ENCODE measurements around the gene TSG101. TPM values are rescaled to one million over a fixed set of nuclear protein-coding genes. Genes with fewer than 3 reads are reported as not detected.

Gene TSG101
- total RNA-seq, 1 experiment from 2014 or later = 46.9 TPM

DNA sequence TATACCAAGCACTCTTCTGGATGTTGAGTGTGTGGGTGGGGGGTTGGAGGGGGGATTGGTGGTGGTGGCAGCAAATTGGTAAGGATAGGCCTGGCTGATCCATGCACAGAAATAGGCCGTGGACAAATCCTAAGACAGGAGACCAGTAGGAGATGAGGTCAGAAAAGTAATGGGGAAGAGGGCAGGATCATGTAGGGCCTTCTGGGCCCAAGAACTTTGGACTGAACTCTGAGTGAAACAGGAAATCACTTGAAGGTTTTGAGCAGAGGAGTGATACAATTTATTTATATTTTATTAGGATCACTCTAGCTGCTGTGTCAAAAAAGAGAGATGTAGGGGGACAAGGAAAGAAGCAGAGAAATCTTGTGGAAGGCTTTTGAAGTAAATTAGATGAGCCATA is 28.7 kb downstream of the TSG101 start:
- H3K4me3 ChIP-seq (ENCODE audit: low read length) = no peak overlapping the region
- intact Hi-C loops (cut with micrococcal nuclease) = loop anchor here (10.0 kb wide), 1 partner anchor 173 kb away; the partner anchor contains the start of genes GTF2H1 and HPS5
- H3K36me3 ChIP-seq (ENCODE audit: low read depth, low read length) = peaks cover 18% of the 10 kb centered on the region; the same call in 1 of the 2 replicates
- H3F3A ChIP-seq (ENCODE audit: low read length, unreplicated experiment) = peaks cover 2% of the 10 kb centered on the region
- POLR2A ChIA-PET (ENCODE audit: unreplicated experiment) = no interaction called here
- peaks cover 23% of the 10 kb centered on the region for H3K4me1 ChIP-seq (ENCODE audit: insufficient read depth, low read length)
- ATAC-seq = no peak
- H2AFZ ChIP-seq (ENCODE audit: low read length) = no peak overlapping the region
- no peak overlapping the region for H3K4me2 ChIP-seq (ENCODE audit: low read length)
- no peaks in the 10 kb centered on the region for H3K27me3 ChIP-seq (ENCODE audit: low read length)
- no peaks in the 10 kb centered on the region for H3K79me2 ChIP-seq (ENCODE audit: low read length)
- H3K9ac ChIP-seq (ENCODE audit: low read length) = no peak overlapping the region
- no peaks in the 10 kb centered on the region for H4K20me1 ChIP-seq (ENCODE audit: low read length)
- CTCF ChIA-PET = interaction anchor here (0.6 kb wide), 1 partner anchor 1302 kb away, joined by 3 read pairs; no protein-coding TSS in a partner anchor
- no peak for DNase-seq
- no peaks in the 10 kb centered on the region for H3K9me2 ChIP-seq (replicated peaks; ENCODE audit: low read length)
- H3K27ac ChIP-seq (ENCODE audit: low read length) = no peak overlapping the region
- no peaks in the 10 kb centered on the region for H3K9me3 ChIP-seq (ENCODE audit: low read length)
- TF ChIP-seq EZH2 (IDR thresholded peaks at IDR 0.05; ENCODE audit: low read length, unreplicated experiment) (no peak), EZH2phosphoT487 (IDR thresholded peaks at IDR 0.05; ENCODE audit: borderline replicate concordance, low read length) (no peak)
- TF ChIP-seq, protein P1, sequence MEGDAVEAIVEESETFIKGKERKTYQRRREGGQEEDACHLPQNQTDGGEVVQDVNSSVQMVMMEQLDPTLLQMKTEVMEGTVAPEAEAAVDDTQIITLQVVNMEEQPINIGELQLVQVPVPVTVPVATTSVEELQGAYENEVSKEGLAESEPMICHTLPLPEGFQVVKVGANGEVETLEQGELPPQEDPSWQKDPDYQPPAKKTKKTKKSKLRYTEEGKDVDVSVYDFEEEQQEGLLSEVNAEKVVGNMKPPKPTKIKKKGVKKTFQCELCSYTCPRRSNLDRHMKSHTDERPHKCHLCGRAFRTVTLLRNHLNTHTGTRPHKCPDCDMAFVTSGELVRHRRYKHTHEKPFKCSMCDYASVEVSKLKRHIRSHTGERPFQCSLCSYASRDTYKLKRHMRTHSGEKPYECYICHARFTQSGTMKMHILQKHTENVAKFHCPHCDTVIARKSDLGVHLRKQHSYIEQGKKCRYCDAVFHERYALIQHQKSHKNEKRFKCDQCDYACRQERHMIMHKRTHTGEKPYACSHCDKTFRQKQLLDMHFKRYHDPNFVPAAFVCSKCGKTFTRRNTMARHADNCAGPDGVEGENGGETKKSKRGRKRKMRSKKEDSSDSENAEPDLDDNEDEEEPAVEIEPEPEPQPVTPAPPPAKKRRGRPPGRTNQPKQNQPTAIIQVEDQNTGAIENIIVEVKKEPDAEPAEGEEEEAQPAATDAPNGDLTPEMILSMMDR (conservative IDR thresholded peaks at IDR 0.05; ENCODE audit: low read depth, low read length) = no peak
- no TSS peak for BruUV-seq (replicated peaks)

GRCh38 chr11:18495703-18496102 is 31.0 kb downstream of the TSG101 start:
- no TSS peak for BruUV-seq (replicated peaks)
- POLR2A ChIA-PET (ENCODE audit: unreplicated experiment) = no interaction called here
- no peaks in the 10 kb centered on the region; the same call in 1 of the 2 replicates for H3K36me3 ChIP-seq (ENCODE audit: low read depth, low read length)

GRCh38 chr11:18495271-18495670 is 31.5 kb downstream of the TSG101 start:
- H3K4me1 ChIP-seq (ENCODE audit: insufficient read depth, low read length) = peaks cover 50% of the 10 kb centered on the region
- ATAC-seq (no peak), DNase-seq (no peak)
- peaks cover 12% of the 10 kb centered on the region for H3F3A ChIP-seq (ENCODE audit: low read length, unreplicated experiment)
- no peak overlapping the region for H3K27ac ChIP-seq (ENCODE audit: low read length)
- H3K79me2 ChIP-seq (ENCODE audit: low read length) = no peaks in the 10 kb centered on the region
- H3K9me3 ChIP-seq (ENCODE audit: low read length) = no peaks in the 10 kb centered on the region
- H3K4me2 ChIP-seq (ENCODE audit: low read length) = no peak overlapping the region
- no peak overlapping the region for H3K4me3 ChIP-seq (ENCODE audit: low read length)
- H2AFZ ChIP-seq (ENCODE audit: low read length) = no peak overlapping the region
- intact Hi-C loops (cut with micrococcal nuclease) = loop anchor here (10.0 kb wide), 1 partner anchor 170 kb away; the partner anchor contains the start of genes GTF2H1 and HPS5
- H3K9ac ChIP-seq (ENCODE audit: low read length) = no peak overlapping the region
- H3K36me3 ChIP-seq (ENCODE audit: low read depth, low read length) = no peaks in the 10 kb centered on the region; the same call in 1 of the 2 replicates
- H4K20me1 ChIP-seq (ENCODE audit: low read length) = no peaks in the 10 kb centered on the region
- no peaks in the 10 kb centered on the region for H3K27me3 ChIP-seq (ENCODE audit: low read length)
- CTCF ChIA-PET = no interaction called here
- POLR2A ChIA-PET (ENCODE audit: unreplicated experiment) = no interaction called here
- no peak for TF ChIP-seq EZH2 (IDR thresholded peaks at IDR 0.05; ENCODE audit: low read length, unreplicated experiment)
- TF ChIP-seq, protein P1 (conservative IDR thresholded peaks at IDR 0.05; ENCODE audit: low read depth, low read length) = no peak
- TF ChIP-seq EZH2phosphoT487 (IDR thresholded peaks at IDR 0.05; ENCODE audit: borderline replicate concordance, low read length) = no peak
- no peaks in the 10 kb centered on the region for H3K9me2 ChIP-seq (replicated peaks; ENCODE audit: low read length)
- no TSS peak for BruUV-seq (replicated peaks)

More at GRCh38 chr11:18495703-18496102, 31.0 kb downstream of the TSG101 start:
- DNase-seq (no peak), ATAC-seq (no peak)
- H3K4me1 ChIP-seq (ENCODE audit: insufficient read depth, low read length) = peaks cover 46% of the 10 kb centered on the region
- no peak overlapping the region for H3K4me3 ChIP-seq (ENCODE audit: low read length)
- TF ChIP-seq, protein P1 (conservative IDR thresholded peaks at IDR 0.05; ENCODE audit: low read depth, low read length) = no peak
- no peak for TF ChIP-seq EZH2phosphoT487 (IDR thresholded peaks at IDR 0.05; ENCODE audit: borderline replicate concordance, low read length)
- TF ChIP-seq EZH2 (IDR thresholded peaks at IDR 0.05; ENCODE audit: low read length, unreplicated experiment) = no peak
- intact Hi-C loops (cut with micrococcal nuclease) = loop anchor here (10.0 kb wide), 1 partner anchor 171 kb away; the partner anchor contains the start of genes GTF2H1 and HPS5
- no peaks in the 10 kb centered on the region for H3K9me3 ChIP-seq (ENCODE audit: low read length)
- H4K20me1 ChIP-seq (ENCODE audit: low read length) = no peaks in the 10 kb centered on the region
- no peak overlapping the region for H3K4me2 ChIP-seq (ENCODE audit: low read length)
- no peak overlapping the region for H3K27ac ChIP-seq (ENCODE audit: low read length)
- no peak overlapping the region for H3K9ac ChIP-seq (ENCODE audit: low read length)
- H3F3A ChIP-seq (ENCODE audit: low read length, unreplicated experiment) = peaks cover 12% of the 10 kb centered on the region
- H3K79me2 ChIP-seq (ENCODE audit: low read length) = no peaks in the 10 kb centered on the region
- no peaks in the 10 kb centered on the region for H3K9me2 ChIP-seq (replicated peaks; ENCODE audit: low read length)
- CTCF ChIA-PET = no interaction called here
- no peak overlapping the region for H2AFZ ChIP-seq (ENCODE audit: low read length)
- no peaks in the 10 kb centered on the region for H3K27me3 ChIP-seq (ENCODE audit: low read length)

Measured in PC-3 (cell line).